Activated CD8-positive, alpha-beta T cell treated with anti-CD3 and anti-CD28 coated beads for 36 hours (primary cell): ENCODE data around the gene DHFR. TPM values are rescaled to one million over a fixed set of nuclear protein-coding genes. Genes with fewer than 3 reads are reported as not detected.

Experiments used
- ATAC-seq: fragments of 200-7000 bp; cut with Tn5 transposase; one replicate; pipeline ENCODE4 v1.10.0; 2021; ENCODE audit warnings: mild to moderate bottlenecking, moderate library complexity
- CTCF ChIA-PET: fragments of 350-600 bp; sonication (Branson Sonifier 250); formaldehyde crosslinking; loops from one replicate; lab custom pipeline; 2021; ENCODE audit warnings: antibody characterized with exemption; lab: Charles Lee
- POLR2A ChIA-PET: fragments of 350-600 bp; sonication (Branson Sonifier 250); formaldehyde crosslinking; loops from one replicate; lab custom pipeline; 2021; ENCODE audit warnings: antibody characterized with exemption; lab: Charles Lee
- DNase-seq: peaks from one replicate; pipeline ENCODE4 v3.0.0-alpha.2; 2020
- H3K27ac Mint-ChIP-seq: one replicate; pipeline ENCODE4 v1.8.0; 2021; ENCODE audit warnings: mild to moderate bottlenecking, mixed read lengths
- H3K27me3 Mint-ChIP-seq: one replicate; pipeline ENCODE4 v1.8.0; 2021; ENCODE audit warnings: mixed read lengths
- H3K36me3 Mint-ChIP-seq: one replicate; pipeline ENCODE4 v1.8.0; 2021; ENCODE audit warnings: low read depth, mixed read lengths
- H3K4me1 Mint-ChIP-seq: one replicate; pipeline ENCODE4 v1.8.0; 2021; ENCODE audit warnings: low read depth, mixed read lengths
- H3K4me3 Mint-ChIP-seq: one replicate; pipeline ENCODE4 v1.8.0; 2021; ENCODE audit warnings: mild to moderate bottlenecking, moderate library complexity, mixed read lengths
- H3K9me3 Mint-ChIP-seq: one replicate; pipeline ENCODE4 v1.8.0; 2021; ENCODE audit warnings: mixed read lengths
- intact Hi-C: fragments of 100-400 bp; cut with micrococcal nuclease; formaldehyde crosslinking; loops from one replicate; pipeline ENCODE4 v1.10.0; 2022
- total RNA-seq, 2 experiments: library from RNA; stranded (reverse); gene quantifications; one replicate each; pipeline ENCODE4 v1.2.3, GENCODE V29; 2021
- TF ChIP-seq, protein P1 (sequence below): fragments of 200-600 bp; IDR thresholded peaks from one replicate; pipeline ENCODE4 v1.8.0; 2022; ENCODE audit warnings: antibody characterized with exemption, mild to moderate bottlenecking

Gene DHFR
- total RNA-seq, 2 experiments from 2014 or later, result 107 to 109 TPM

DNA sequence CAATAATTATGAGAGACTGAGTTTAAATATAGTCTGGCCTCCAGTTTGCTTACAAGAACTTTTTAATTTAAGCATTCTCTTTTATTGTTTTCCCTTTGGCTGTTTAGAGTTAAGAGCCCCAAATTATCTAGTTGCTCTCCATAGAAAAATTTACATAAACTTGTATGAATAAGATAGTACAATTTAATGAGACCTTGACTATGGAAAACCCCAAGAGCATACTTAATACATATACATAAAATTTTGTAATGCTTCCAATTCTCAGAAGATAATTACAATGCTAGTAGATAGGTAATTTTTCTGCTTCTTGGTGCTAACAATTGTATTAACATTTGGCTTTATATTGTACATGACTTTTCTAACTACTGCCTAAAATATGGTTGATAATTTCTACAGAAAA is 20.6 kb downstream of the DHFR start:
- Mint-ChIP-seq H3K4me3 (no peak overlapping the region), H3K36me3 (peaks cover 64% of the 10 kb centered on the region), H3K4me1 (peaks cover 8% of the 10 kb centered on the region), H3K27me3 (no peaks in the 10 kb centered on the region), H3K27ac (no peak overlapping the region), H3K9me3 (no peaks in the 10 kb centered on the region)
- DNase-seq, result no peak
- intact Hi-C loops, result no loop called here
- ATAC-seq, result no peak
- ChIA-PET POLR2A (no interaction called here), CTCF (no interaction called here)
- TF ChIP-seq, protein P1, sequence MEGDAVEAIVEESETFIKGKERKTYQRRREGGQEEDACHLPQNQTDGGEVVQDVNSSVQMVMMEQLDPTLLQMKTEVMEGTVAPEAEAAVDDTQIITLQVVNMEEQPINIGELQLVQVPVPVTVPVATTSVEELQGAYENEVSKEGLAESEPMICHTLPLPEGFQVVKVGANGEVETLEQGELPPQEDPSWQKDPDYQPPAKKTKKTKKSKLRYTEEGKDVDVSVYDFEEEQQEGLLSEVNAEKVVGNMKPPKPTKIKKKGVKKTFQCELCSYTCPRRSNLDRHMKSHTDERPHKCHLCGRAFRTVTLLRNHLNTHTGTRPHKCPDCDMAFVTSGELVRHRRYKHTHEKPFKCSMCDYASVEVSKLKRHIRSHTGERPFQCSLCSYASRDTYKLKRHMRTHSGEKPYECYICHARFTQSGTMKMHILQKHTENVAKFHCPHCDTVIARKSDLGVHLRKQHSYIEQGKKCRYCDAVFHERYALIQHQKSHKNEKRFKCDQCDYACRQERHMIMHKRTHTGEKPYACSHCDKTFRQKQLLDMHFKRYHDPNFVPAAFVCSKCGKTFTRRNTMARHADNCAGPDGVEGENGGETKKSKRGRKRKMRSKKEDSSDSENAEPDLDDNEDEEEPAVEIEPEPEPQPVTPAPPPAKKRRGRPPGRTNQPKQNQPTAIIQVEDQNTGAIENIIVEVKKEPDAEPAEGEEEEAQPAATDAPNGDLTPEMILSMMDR, result no peak

DNA sequence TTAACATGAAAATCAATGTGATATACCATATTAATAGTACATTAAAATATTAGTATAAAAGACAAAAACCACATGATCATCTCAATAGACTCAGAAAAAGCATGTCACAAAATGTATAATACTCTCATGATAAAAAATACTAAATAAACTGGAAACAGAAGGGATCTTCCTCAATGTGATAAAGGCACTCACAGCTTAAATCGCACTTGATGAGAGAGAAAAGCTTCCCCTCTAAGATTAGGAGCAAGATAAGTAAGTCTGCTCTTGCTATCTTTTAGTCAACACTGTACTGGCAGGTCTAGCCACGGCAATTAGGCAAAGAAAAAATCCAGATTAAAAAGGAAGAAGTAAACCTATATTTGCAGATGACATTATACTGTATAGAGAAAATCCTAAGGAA is 22.1 kb downstream of the DHFR start:
- no peaks in the 10 kb centered on the region for H3K9me3 Mint-ChIP-seq
- TF ChIP-seq, protein P1, result no peak
- H3K4me3 Mint-ChIP-seq, result no peak overlapping the region
- H3K4me1 Mint-ChIP-seq, result peaks cover 6% of the 10 kb centered on the region
- ATAC-seq (no peak), DNase-seq (no peak)
- no peaks in the 10 kb centered on the region for H3K27me3 Mint-ChIP-seq
- CTCF ChIA-PET, result no interaction called here
- H3K36me3 Mint-ChIP-seq, result peaks cover 53% of the 10 kb centered on the region
- POLR2A ChIA-PET, result no interaction called here
- H3K27ac Mint-ChIP-seq, result no peak overlapping the region
- intact Hi-C loops, result no loop called here

DNA sequence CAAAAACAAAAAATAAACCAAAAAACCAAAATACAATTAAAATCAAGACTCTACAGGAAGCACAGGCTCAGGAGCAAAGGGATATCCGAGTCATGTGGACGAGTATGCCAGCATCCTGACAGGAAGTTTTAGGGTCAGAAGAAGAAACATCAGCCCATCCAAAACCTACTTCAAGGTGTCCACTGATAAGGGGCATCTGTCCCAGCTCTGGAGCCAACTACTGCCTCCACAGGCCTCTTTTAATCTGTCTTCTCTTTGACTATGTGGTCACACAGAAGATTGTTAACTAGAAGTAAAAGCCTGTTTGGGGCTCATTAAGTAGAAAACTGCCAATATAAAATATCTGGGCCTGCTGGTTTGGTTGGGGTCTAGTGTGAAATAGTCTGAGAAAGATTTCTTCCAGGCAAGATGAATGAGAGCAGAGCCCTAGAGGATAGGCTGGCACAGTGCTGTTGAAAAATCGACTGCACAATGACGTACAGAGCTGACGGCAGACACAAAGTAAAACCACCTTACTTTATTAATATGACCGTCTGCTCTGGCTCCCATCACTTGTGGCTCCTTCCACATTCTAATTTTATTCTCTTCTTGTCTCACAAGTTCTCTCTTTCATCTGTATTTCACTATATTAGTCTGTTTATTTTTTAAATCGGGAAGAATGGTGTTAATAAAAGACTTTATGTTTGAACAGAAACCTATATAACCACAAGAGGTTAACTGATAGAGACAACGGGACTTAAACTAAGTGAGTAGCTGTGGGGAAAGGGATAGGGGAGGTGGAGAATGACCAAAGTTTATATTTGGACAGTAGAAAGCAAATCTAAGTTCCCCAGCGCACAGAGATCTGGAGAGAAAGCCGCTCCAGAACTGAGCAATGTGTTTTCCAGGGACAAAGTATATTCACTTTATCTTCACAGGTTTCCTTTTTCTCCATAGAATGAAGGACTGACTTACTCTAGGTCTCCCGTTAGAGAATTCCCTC is 23.2 kb downstream of the DHFR start:
- TF ChIP-seq, protein P1, result no peak
- Mint-ChIP-seq H3K4me1 (peaks cover 6% of the 10 kb centered on the region), H3K27me3 (no peaks in the 10 kb centered on the region), H3K36me3 (peaks cover 50% of the 10 kb centered on the region), H3K27ac (no peak overlapping the region), H3K4me3 (no peak overlapping the region), H3K9me3 (no peaks in the 10 kb centered on the region)
- ChIA-PET CTCF (no interaction called here), POLR2A (no interaction called here)
- intact Hi-C loops, result no loop called here
- ATAC-seq (no peak), DNase-seq (no peak)

DNA sequence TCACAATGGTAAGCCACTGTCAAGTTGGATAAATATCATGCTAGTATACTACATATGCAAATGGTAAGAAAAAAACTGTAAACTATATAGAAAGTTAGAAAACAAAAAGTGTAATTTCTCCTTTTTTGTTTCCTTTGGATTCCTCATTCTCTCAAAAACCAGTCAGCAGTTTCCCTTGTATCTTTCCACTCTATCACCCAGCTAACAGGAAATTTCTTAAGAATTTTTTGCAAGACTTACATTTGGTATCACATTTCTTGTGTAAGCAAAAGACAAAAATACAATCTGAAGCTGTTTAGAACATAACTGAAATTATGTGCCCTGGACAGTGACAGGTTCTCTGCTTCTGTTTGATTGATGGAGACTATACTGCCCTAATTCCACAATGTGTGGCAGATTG is 25.5 kb downstream of the DHFR start:
- peaks cover 2% of the 10 kb centered on the region for H3K4me1 Mint-ChIP-seq
- ChIA-PET CTCF (interaction anchor here (1.3 kb wide), 1 partner anchor 30 kb away, joined by 3 read pairs; no protein-coding TSS in a partner anchor), POLR2A (no interaction called here)
- ATAC-seq (no peak), DNase-seq (no peak)
- H3K27ac Mint-ChIP-seq, result no peak overlapping the region
- H3K4me3 Mint-ChIP-seq, result no peak overlapping the region
- H3K36me3 Mint-ChIP-seq, result peaks cover 39% of the 10 kb centered on the region
- intact Hi-C loops, result no loop called here
- no peaks in the 10 kb centered on the region for H3K27me3 Mint-ChIP-seq
- H3K9me3 Mint-ChIP-seq, result no peaks in the 10 kb centered on the region
- TF ChIP-seq, protein P1, result no peak

DNA sequence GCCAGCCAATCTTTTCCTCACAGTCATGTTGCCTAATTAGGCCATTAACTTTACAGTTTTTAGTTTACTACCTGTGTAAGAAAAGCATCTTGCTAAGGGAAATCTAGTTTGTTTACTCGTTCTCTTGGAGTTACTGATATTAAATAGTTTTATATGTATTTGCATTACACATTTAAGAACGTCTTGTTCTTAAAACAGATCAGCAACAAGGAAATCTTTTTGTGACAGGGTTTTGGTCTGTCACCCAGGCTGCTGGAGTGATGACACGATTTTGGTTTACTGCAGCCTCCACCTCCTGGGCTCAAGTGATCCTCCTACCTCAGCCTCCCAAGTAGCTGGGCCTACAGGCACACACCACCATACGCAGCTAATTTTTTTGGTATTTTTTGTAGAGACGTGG is 29.6 kb downstream of the DHFR start:
- H3K9me3 Mint-ChIP-seq, result no peaks in the 10 kb centered on the region

More for the DNA sequence above, 29.6 kb downstream of the DHFR start:
- H3K4me1 Mint-ChIP-seq, result no peaks in the 10 kb centered on the region
- intact Hi-C loops, result no loop called here
- DNase-seq (no peak), ATAC-seq (no peak)
- CTCF ChIA-PET, result no interaction called here
- H3K27ac Mint-ChIP-seq, result no peak overlapping the region
- TF ChIP-seq, protein P1, result no peak
- peaks cover 20% of the 10 kb centered on the region for H3K36me3 Mint-ChIP-seq
- POLR2A ChIA-PET, result no interaction called here
- H3K27me3 Mint-ChIP-seq, result no peaks in the 10 kb centered on the region
- H3K4me3 Mint-ChIP-seq, result no peak overlapping the region
